OCI-LY3 (cell line): Measurements from ENCODE around the gene PPP3CA.

Experiments
- H2AFZ ChIP-seq: fragments of 200-600, 300-600 bp; shearing (Covaris generic); 2 replicates; pipeline ENCODE4 v1.6.0; 2014; ENCODE audit warnings: antibody characterized with exemption, low read depth, low read length
- H3K27ac ChIP-seq: fragments of 200-600, 300-600 bp; sonication (generic); 2 replicates; pipeline ENCODE4 v1.5.1; 2014; ENCODE audit warnings: mild to moderate bottlenecking, low read length, moderate library complexity, mixed read lengths
- H3K27me3 ChIP-seq: fragments of 200-600, 300-600 bp; sonication (generic); 2 replicates; pipeline ENCODE4 v1.6.1; 2014; ENCODE audit warnings: low read depth, low read length, mixed read lengths
- H3K36me3 ChIP-seq: fragments of 200-600, 300-600 bp; sonication (generic); replicated peaks from 2 replicates; pipeline ENCODE3; 2014; ENCODE audit warnings: low read depth, low read length, mixed read lengths
- H3K4me1 ChIP-seq: fragments of 300-600, 200-600 bp; sonication (generic); 2 replicates; pipeline ENCODE4 v1.6.1; 2014; ENCODE audit warnings: low read length, mixed read lengths
- H3K4me2 ChIP-seq: fragments of 200-600, 300-600 bp; sonication (generic); 2 replicates; pipeline ENCODE4 v1.6.1; 2014; ENCODE audit warnings: low read length, mixed read lengths
- H3K4me3 ChIP-seq: fragments of 300-600, 200-600 bp; sonication (generic); 2 replicates; pipeline ENCODE4 v1.5.1; 2014; ENCODE audit warnings: antibody characterized with exemption, mild to moderate bottlenecking, low read length, moderate library complexity
- H3K79me2 ChIP-seq: fragments of 300-600, 200-600 bp; shearing (Covaris generic); 2 replicates; pipeline ENCODE4 v1.6.1; 2014; ENCODE audit warnings: mild to moderate bottlenecking, low read length, mixed read lengths
- H3K9ac ChIP-seq: fragments of 300-600, 200-600 bp; shearing (Covaris generic); 2 replicates; pipeline ENCODE4 v1.6.0; 2014; ENCODE audit warnings: mild to moderate bottlenecking, low read length, moderate library complexity
- H3K9me3 ChIP-seq: fragments of 200-600, 300-600 bp; shearing (Covaris generic); 2 replicates; pipeline ENCODE4 v1.6.1; 2014; ENCODE audit warnings: low read length, mixed read lengths; ENCODE audit not compliant: insufficient read depth
- H4K20me1 ChIP-seq: fragments of 200-600, 300-600 bp; sonication (generic); 2 replicates; pipeline ENCODE4 v1.6.1; 2016; ENCODE audit warnings: low read length, mixed read lengths; ENCODE audit not compliant: insufficient read depth
- CTCF ChIP-seq: fragments of 200-600, 300-600 bp; sonication (generic); IDR thresholded peaks from 2 replicates; pipeline ENCODE4 v1.5.1; 2014; ENCODE audit warnings: antibody characterized with exemption, low read length, low read depth
- EZH2phosphoT487 ChIP-seq: fragments of 200-600 bp; shearing (Covaris generic); IDR thresholded peaks from 2 replicates; pipeline ENCODE4 v1.6.1; 2018; ENCODE audit warnings: antibody characterized with exemption, mixed run types, low read depth

PPP3CA gene

GRCh38 chr4:101315041-101315440, 32.3 kb downstream of the PPP3CA start:
- H2AFZ ChIP-seq: no peak overlapping the region
- H3K36me3 ChIP-seq: peaks cover 8% of the 10 kb centered on the region
- H3K9me3 ChIP-seq: peaks cover 6% of the 10 kb centered on the region; the same call in 1 of the 2 replicates
- no peak overlapping the region for H3K4me3 ChIP-seq
- TF ChIP-seq EZH2phosphoT487 (no peak), CTCF (no peak)
- H4K20me1 ChIP-seq: peaks cover 9% of the 10 kb centered on the region; the same call in 1 of the 2 replicates
- no peak overlapping the region for H3K4me2 ChIP-seq
- H3K9ac ChIP-seq: no peak overlapping the region
- H3K79me2 ChIP-seq: peaks cover 34% of the 10 kb centered on the region
- no peaks in the 10 kb centered on the region for H3K27me3 ChIP-seq
- H3K4me1 ChIP-seq: peaks cover 3% of the 10 kb centered on the region
- no peak overlapping the region for H3K27ac ChIP-seq

GRCh38 chr4:101309925-101310324, 37.4 kb downstream of the PPP3CA start:
- no peaks in the 10 kb centered on the region for H3K36me3 ChIP-seq

GRCh38 chr4:101307899-101308298, 39.4 kb downstream of the PPP3CA start:
- Histone ChIP-seq H3K36me3 (no peaks in the 10 kb centered on the region), H3K4me2 (no peak overlapping the region), H3K79me2 (peaks cover 54% of the 10 kb centered on the region), H4K20me1 (peaks cover 34% of the 10 kb centered on the region; the same call in 1 of the 2 replicates), H3K4me3 (no peak overlapping the region), H3K27me3 (no peaks in the 10 kb centered on the region), H2AFZ (no peak overlapping the region), H3K27ac (no peak overlapping the region), H3K4me1 (peaks cover 49% of the 10 kb centered on the region), H3K9ac (no peak overlapping the region), H3K9me3 (no peaks in the 10 kb centered on the region)
- TF ChIP-seq CTCF (no peak), EZH2phosphoT487 (no peak)

More at GRCh38 chr4:101309925-101310324, 37.4 kb downstream of the PPP3CA start:
- peaks cover 37% of the 10 kb centered on the region for H3K4me1 ChIP-seq
- H3K9me3 ChIP-seq: no peaks in the 10 kb centered on the region
- no peak overlapping the region for H3K4me3 ChIP-seq
- peaks cover 31% of the 10 kb centered on the region; the same call in 1 of the 2 replicates for H4K20me1 ChIP-seq
- H3K9ac ChIP-seq: no peak overlapping the region
- H3K27ac ChIP-seq: no peak overlapping the region
- no peak overlapping the region for H2AFZ ChIP-seq
- TF ChIP-seq CTCF (no peak), EZH2phosphoT487 (no peak)
- H3K79me2 ChIP-seq: peaks cover 55% of the 10 kb centered on the region
- no peaks in the 10 kb centered on the region for H3K27me3 ChIP-seq
- no peak overlapping the region for H3K4me2 ChIP-seq

GRCh38 chr4:101306764-101307615, 40.3 kb downstream of the PPP3CA start:
- Histone ChIP-seq H3K9me3 (no peaks in the 10 kb centered on the region), H3K27me3 (no peaks in the 10 kb centered on the region), H3K27ac (no peak overlapping the region), H3K4me2 (peak overlapping the region; percentile 82), H3K4me3 (peak overlapping the region; percentile 63), H3K9ac (peak overlapping the region; percentile 18; the same call in 1 of the 2 replicates), H3K4me1 (peaks cover 54% of the 10 kb centered on the region), H3K36me3 (no peaks in the 10 kb centered on the region), H3K79me2 (peaks cover 56% of the 10 kb centered on the region), H4K20me1 (peaks cover 37% of the 10 kb centered on the region; the same call in 1 of the 2 replicates), H2AFZ (no peak overlapping the region)
- TF ChIP-seq CTCF (no peak), EZH2phosphoT487 (no peak)
